ENCODE data around the gene IL13RA1.

DNA sequence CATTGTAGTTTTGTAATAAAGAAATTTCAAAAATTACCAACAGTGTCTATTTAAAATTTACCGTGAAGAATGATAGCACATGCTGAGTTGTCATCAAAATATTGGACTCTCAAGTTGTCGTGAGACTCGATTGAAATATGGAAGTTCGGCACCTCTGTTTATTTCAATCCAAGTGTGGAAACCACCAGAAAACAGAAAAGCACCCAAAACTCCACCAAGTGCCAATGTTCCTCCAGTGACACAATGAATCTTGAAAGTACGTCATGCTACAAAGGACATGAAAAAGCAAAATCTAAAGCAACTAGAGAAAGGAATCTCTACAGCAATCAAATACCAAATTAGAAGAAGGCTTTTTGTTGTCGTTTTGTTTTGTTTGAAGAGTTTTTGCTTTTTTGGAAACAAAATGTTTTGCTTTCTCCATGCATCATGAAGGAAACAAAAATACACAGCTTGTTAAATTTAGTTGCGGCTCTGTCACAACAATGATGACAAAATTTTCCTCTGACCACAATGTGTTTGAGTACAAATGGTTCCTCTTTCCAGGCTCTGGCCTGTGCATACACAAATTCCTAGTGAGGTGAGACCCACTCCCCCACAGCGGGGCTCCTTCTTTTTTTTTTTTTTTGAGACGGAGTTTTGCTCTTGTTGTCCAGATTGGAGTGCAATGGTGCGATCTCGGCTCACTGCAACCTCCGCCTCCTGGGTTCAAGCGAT, 9.6 kb upstream of the IL13RA1 start:
- TF ChIP-seq EZH2 (IDR thresholded peaks at IDR 0.05; ENCODE audit: borderline replicate concordance, low read depth, low read length, poor library complexity, severe bottlenecking), result no peak
- TF ChIP-seq, protein P1, sequence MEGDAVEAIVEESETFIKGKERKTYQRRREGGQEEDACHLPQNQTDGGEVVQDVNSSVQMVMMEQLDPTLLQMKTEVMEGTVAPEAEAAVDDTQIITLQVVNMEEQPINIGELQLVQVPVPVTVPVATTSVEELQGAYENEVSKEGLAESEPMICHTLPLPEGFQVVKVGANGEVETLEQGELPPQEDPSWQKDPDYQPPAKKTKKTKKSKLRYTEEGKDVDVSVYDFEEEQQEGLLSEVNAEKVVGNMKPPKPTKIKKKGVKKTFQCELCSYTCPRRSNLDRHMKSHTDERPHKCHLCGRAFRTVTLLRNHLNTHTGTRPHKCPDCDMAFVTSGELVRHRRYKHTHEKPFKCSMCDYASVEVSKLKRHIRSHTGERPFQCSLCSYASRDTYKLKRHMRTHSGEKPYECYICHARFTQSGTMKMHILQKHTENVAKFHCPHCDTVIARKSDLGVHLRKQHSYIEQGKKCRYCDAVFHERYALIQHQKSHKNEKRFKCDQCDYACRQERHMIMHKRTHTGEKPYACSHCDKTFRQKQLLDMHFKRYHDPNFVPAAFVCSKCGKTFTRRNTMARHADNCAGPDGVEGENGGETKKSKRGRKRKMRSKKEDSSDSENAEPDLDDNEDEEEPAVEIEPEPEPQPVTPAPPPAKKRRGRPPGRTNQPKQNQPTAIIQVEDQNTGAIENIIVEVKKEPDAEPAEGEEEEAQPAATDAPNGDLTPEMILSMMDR (conservative IDR thresholded peaks at IDR 0.05; ENCODE audit: low read depth, low read length), result no peak
